ENCODE data around the gene TPSG1. TPM values are rescaled to one million over a fixed set of nuclear protein-coding genes. Genes with fewer than 3 reads are reported as not detected.

Gene TPSG1
- total RNA-seq, 1 experiment from 2014 or later, result not detected

DNA sequence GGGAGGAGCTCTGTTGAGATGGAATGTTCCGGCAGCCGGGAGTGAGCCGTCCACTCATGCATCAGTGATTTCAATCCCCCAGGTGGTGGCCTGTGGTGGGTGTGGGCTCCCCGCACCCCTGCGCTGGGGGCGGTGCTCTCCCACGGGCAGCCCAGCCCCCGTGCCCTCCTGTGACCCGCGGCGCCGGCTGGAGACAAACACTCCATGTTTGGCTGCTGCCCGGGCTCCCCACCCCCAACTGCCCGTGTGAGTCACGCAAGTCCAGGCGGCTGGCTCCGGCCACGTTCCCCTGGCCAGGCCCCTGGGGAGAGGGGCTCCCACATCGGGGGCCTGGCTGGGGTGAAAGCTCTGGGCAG lies 42.8 kb downstream of the TPSG1 start:
- H3K18ac ChIP-seq (ENCODE audit: insufficient read length, low read depth, low read length), result no peak overlapping the region
- no peaks in the 10 kb centered on the region for H3K9me3 ChIP-seq (ENCODE audit: control insufficient read depth, low read depth, low read length)
- no peak overlapping the region for H3K14ac ChIP-seq (ENCODE audit: insufficient read depth, low read length)
- Mint-ChIP-seq H3K36me3 (ENCODE audit: insufficient read depth in 1 of 3, low read depth in 3 of 3) (peaks cover 0 to 8% (median 7%) of the 10 kb centered on the region in 3 experiments; a peak in 3 of 7 replicates), H3K27me3 (ENCODE audit: low read depth) (no peaks in the 10 kb centered on the region), H3K4me3 (no peak overlapping the region), H3K9me3 (no peaks in the 10 kb centered on the region), H3K27ac (no peak overlapping the region), H3K4me1 (peaks cover 0 to 13% of the 10 kb centered on the region in 2 experiments; a peak in 2 of 4 replicates)
- TF ChIP-seq CTCF (conservative IDR thresholded peaks at IDR 0.05), result no peak
- H4K8ac ChIP-seq (replicated peaks; ENCODE audit: insufficient read length, low read depth, low read length), result no peak overlapping the region
- peaks cover 2% of the 10 kb centered on the region for H3K23me2 ChIP-seq (ENCODE audit: insufficient read length, low read depth, low read length, poor library complexity, severe bottlenecking)
- no peak overlapping the region for H2AK5ac ChIP-seq (ENCODE audit: insufficient read length, low read length)
- no peaks in the 10 kb centered on the region for H3K27me3 ChIP-seq (ENCODE audit: insufficient read depth, low read length)
- no peak for DNase-seq
- H2BK12ac ChIP-seq (ENCODE audit: insufficient read length, low read depth, low read length), result no peak overlapping the region
- H3K79me1 ChIP-seq (ENCODE audit: insufficient read depth, low read depth, low read length, poor library complexity, severe bottlenecking), result no peaks in the 10 kb centered on the region
- H3K79me2 ChIP-seq (ENCODE audit: insufficient read depth, low read length), result no peaks in the 10 kb centered on the region
- H3K4me1 ChIP-seq (ENCODE audit: insufficient read depth, low read length), result no peaks in the 10 kb centered on the region
- no peak overlapping the region for H4K5ac ChIP-seq (ENCODE audit: insufficient read length, low read depth, low read length)
- no peak overlapping the region for H2BK5ac ChIP-seq (ENCODE audit: insufficient read length, low read length)
- H2BK20ac ChIP-seq (ENCODE audit: low read depth, low read length, poor library complexity, severe bottlenecking), result no peak overlapping the region
- no peak overlapping the region for H3T11ph ChIP-seq (ENCODE audit: low read length)
- no peak overlapping the region for H3K4me2 ChIP-seq (ENCODE audit: insufficient read depth, insufficient read length, low read length)
- H2AFZ ChIP-seq (ENCODE audit: low read length), result no peak overlapping the region
- WGBS (ENCODE audit: extremely low coverage, insufficient read length, low lambda C conversion rate), result no CpG with 5 or more reads among the region's 19 CpGs
- no peak overlapping the region for H3K4ac ChIP-seq (ENCODE audit: low read depth, low read length)
- H3K56ac ChIP-seq (ENCODE audit: insufficient read length, low read depth, low read length), result no peak overlapping the region
- H3K9ac ChIP-seq (ENCODE audit: extremely low read depth, insufficient read length, low read length), result no peak overlapping the region
- H4K20me1 ChIP-seq (ENCODE audit: control insufficient read depth, insufficient read depth, insufficient read length), result no peaks in the 10 kb centered on the region
- H4K91ac ChIP-seq (ENCODE audit: insufficient read length, low read depth, low read length), result no peak overlapping the region
- no peak overlapping the region for H2BK120ac ChIP-seq (ENCODE audit: low read depth, low read length, poor library complexity, severe bottlenecking)
- H2BK15ac ChIP-seq (ENCODE audit: low read depth, low read length), result no peak overlapping the region
- H3K23ac ChIP-seq (ENCODE audit: insufficient read length, low read depth, low read length), result no peak overlapping the region
- no peak overlapping the region for H3K27ac ChIP-seq (ENCODE audit: insufficient read length, low read depth, low read length)

Data from H9 (cell line).